Peyer's patch (tissue), 4 donors: Measurements from ENCODE around the gene ATP2B2. TPM values are rescaled to one million over a fixed set of nuclear protein-coding genes. Genes with fewer than 3 reads are reported as not detected.

Experiments
- DNase-seq, 3 donors: peaks; one replicate each; pipeline ENCODE4 v3.0.0-alpha.2; 2017 to 2019
- H3K27ac ChIP-seq, 4 donors: fragments of 200-600 bp; sonication (generic); one replicate each; pipeline ENCODE4 v1.5.1; 2016 to 2019
- H3K27me3 ChIP-seq, 2 donors: fragments of 200-600 bp; sonication (generic); one replicate each; pipeline ENCODE4 v1.5.1; 2019
- H3K36me3 ChIP-seq, 3 donors: fragments of 200-600 bp; sonication (generic); one replicate each; pipeline ENCODE4 v1.5.1; 2016 to 2019
- H3K4me1 ChIP-seq, 4 donors: fragments of 200-600 bp; sonication (generic); one replicate each; pipeline ENCODE4 v1.5.1; 2016 to 2019
- H3K4me3 ChIP-seq, 4 donors: fragments of 200-600 bp; sonication (generic); 1 replicate in 3 of 4; 2 replicates in 1 of 4; pipeline ENCODE4 v1.5.1; 2016 to 2019; ENCODE audit warnings: mild to moderate bottlenecking in 1 of 4
- H3K9me3 ChIP-seq, 4 donors: fragments of 200-600 bp; sonication (generic); one replicate each; pipeline ENCODE4 v1.5.1; 2016 to 2019; ENCODE audit warnings: mild to moderate bottlenecking in 1 of 4
- POLR2A ChIP-seq, 2 donors: fragments of 450-650 bp; IDR thresholded peaks; one replicate each; pipeline ENCODE4 v1.5.1; 2017; ENCODE audit warnings: antibody characterized with exemption in 2 of 2, mild to moderate bottlenecking in 2 of 2, moderate library complexity in 2 of 2
- total RNA-seq, 4 donors: library from RNA; depleted of rRNA; stranded (reverse); fragments of >200 nt; gene quantifications; one replicate each; pipeline ENCODE4 v1.1.0, GENCODE V29; 2016
- TF ChIP-seq, protein P1 (sequence below), 6 experiments: fragments of 450-650 bp in 4 of 6; fragments of 200-600 bp in 2 of 6; sonication (generic) in 1 of 6; IDR thresholded peaks; one replicate each; pipeline ENCODE4 v1.5.1; 2017 to 2019; ENCODE audit warnings: antibody characterized with exemption in 6 of 6, mild to moderate bottlenecking in 3 of 6, moderate library complexity in 1 of 6

ATP2B2 gene
- total RNA-seq, 4 donors from 2014 or later: not detected

GRCh38 chr3:10459954-10460754 lies 45.2 kb downstream of the ATP2B2 start:
- H3K4me1 ChIP-seq: peaks cover 0 to 4% (median 0%) of the 10 kb centered on the region in 4 donors
- TF ChIP-seq, protein P1, sequence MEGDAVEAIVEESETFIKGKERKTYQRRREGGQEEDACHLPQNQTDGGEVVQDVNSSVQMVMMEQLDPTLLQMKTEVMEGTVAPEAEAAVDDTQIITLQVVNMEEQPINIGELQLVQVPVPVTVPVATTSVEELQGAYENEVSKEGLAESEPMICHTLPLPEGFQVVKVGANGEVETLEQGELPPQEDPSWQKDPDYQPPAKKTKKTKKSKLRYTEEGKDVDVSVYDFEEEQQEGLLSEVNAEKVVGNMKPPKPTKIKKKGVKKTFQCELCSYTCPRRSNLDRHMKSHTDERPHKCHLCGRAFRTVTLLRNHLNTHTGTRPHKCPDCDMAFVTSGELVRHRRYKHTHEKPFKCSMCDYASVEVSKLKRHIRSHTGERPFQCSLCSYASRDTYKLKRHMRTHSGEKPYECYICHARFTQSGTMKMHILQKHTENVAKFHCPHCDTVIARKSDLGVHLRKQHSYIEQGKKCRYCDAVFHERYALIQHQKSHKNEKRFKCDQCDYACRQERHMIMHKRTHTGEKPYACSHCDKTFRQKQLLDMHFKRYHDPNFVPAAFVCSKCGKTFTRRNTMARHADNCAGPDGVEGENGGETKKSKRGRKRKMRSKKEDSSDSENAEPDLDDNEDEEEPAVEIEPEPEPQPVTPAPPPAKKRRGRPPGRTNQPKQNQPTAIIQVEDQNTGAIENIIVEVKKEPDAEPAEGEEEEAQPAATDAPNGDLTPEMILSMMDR (IDR thresholded peaks at IDR 0.05): no peak
- H3K27me3 ChIP-seq: no peaks in the 10 kb centered on the region
- DNase-seq: no peak
- no peak overlapping the region for H3K27ac ChIP-seq
- H3K9me3 ChIP-seq: no peaks in the 10 kb centered on the region
- H3K36me3 ChIP-seq: no peaks in the 10 kb centered on the region
- no peak overlapping the region for H3K4me3 ChIP-seq

DNA sequence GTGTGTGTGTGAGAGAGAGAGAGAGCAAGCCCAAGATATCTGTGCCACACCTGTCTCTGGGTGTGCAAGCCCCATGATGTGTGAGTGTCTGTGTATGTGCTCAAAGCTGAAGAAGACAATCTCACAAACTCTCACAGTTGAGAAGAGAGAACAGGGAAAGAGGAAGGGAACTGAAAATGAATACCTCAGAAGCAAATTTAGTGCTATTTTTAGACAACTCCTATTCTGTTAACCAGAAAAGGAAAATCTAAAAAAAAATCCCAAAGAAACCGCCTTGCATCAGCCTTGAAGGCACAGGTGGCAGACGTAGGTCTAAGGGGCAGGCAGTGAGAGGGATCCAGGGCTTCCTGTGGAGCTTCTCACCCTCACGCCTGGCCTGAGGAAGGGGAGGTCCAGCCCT lies 47.8 kb downstream of the ATP2B2 start:
- Histone ChIP-seq H3K9me3 (no peaks in the 10 kb centered on the region), H3K36me3 (no peaks in the 10 kb centered on the region), H3K27me3 (no peaks in the 10 kb centered on the region), H3K4me1 (peaks cover 0 to 4% (median 0%) of the 10 kb centered on the region in 4 donors), H3K27ac (no peak overlapping the region), H3K4me3 (no peak overlapping the region)
- TF ChIP-seq POLR2A (IDR thresholded peaks at IDR 0.05): no peak
- TF ChIP-seq, protein P1 (IDR thresholded peaks at IDR 0.05): no peak
- DNase-seq: no peak

GRCh38 chr3:10456981-10457380 lies 48.4 kb downstream of the ATP2B2 start:
- Histone ChIP-seq H3K4me3 (no peak overlapping the region), H3K27ac (no peak overlapping the region), H3K4me1 (peaks cover 0 to 4% (median 0%) of the 10 kb centered on the region in 4 donors), H3K27me3 (no peaks in the 10 kb centered on the region), H3K9me3 (no peaks in the 10 kb centered on the region), H3K36me3 (no peaks in the 10 kb centered on the region)
- no peak for DNase-seq
- TF ChIP-seq POLR2A (IDR thresholded peaks at IDR 0.05): no peak
- TF ChIP-seq, protein P1 (IDR thresholded peaks at IDR 0.05): no peak

- no peak overlapping the region for H3K4me3 ChIP-seq
- no peaks in the 10 kb centered on the region for H3K36me3 ChIP-seq
- H3K27ac ChIP-seq: no peak overlapping the region
- H3K9me3 ChIP-seq: no peaks in the 10 kb centered on the region
- no peak for DNase-seq
- no peaks in the 10 kb centered on the region for H3K27me3 ChIP-seq
- H3K4me1 ChIP-seq: peaks cover 0 to 4% (median 0%) of the 10 kb centered on the region in 4 donors
- TF ChIP-seq, protein P1 (IDR thresholded peaks at IDR 0.05): no peak
- TF ChIP-seq POLR2A (IDR thresholded peaks at IDR 0.05): no peak
These were observed 49.9 kb downstream of the ATP2B2 start for GRCh38 chr3:10455545-10455914.

GRCh38 chr3:10454907-10455544 lies 50.4 kb downstream of the ATP2B2 start:
- no peak overlapping the region for H3K27ac ChIP-seq
- H3K4me1 ChIP-seq: peaks cover 0 to 4% (median 0%) of the 10 kb centered on the region in 4 donors
- TF ChIP-seq, protein P1 (IDR thresholded peaks at IDR 0.05): no peak
- TF ChIP-seq POLR2A (IDR thresholded peaks at IDR 0.05): no peak
- no peak overlapping the region for H3K4me3 ChIP-seq
- H3K27me3 ChIP-seq: no peaks in the 10 kb centered on the region
- H3K36me3 ChIP-seq: no peaks in the 10 kb centered on the region
- H3K9me3 ChIP-seq: no peaks in the 10 kb centered on the region
- no peak for DNase-seq
